ENCODE data around the gene PHKG1. TPM values are rescaled to one million over a fixed set of nuclear protein-coding genes. Genes with fewer than 3 reads are reported as not detected.
A peak's percentile ranks its signal among the peaks of the same experiment; 100 is the strongest.
"Not testable (repeated sequence)": the region's sequence is repeated elsewhere in the genome, so short reads cannot be mapped to it uniquely, and the experiment has no call there.

The PHKG1 gene
- total and polyA plus RNA-seq, 10 of the 15 experiments (the other 5 are each of a cell fraction or from before 2014, with no cell fraction given): 0.08 to 1.6 (median 0.44) TPM

DNA sequence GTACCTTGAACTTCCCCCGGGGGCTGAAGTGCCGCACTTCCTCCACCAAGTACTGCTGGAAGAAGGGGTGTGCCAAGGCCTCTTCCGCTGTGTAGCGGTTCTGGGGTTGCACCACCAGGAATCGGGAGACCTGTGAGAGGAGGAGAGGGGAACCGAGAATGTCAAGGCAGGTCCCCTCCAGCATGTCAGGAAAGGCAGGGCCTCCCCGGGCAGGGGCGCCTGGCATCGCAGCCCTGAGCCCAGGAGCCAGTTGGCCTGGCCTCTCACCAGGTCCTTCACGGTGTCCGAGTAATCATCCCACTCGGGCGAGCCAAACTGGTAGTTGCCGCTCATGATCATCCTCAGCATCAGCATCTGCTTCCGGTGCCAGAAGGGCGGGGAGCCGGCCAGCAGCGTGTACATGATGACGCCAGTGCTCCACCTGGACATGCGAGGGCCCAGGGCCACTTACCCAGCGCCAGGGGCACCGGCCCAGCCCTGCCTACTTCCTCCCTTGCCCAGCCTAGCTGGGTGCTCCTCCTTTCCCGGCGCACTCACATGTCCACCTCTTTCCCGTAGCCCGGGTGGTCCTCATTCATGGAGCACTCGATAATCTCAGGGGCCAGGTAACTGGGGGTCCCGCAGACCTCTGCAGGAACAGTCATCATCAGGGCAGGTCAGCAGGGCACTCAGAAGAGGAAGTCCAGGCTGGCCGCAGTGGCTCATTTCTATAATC, 11.0 kb downstream of the PHKG1 start:
- Histone ChIP-seq H3K79me2 (ENCODE audit: control insufficient read depth, insufficient read depth, low read length) (no peaks in the 10 kb centered on the region), H3K4me1 (ENCODE audit: control insufficient read depth, insufficient read depth, low read length) (no peaks in the 10 kb centered on the region), H3K9ac (ENCODE audit: control insufficient read depth, insufficient read depth, low read length) (no peak overlapping the region), H3K4me2 (ENCODE audit: control insufficient read depth, insufficient read depth) (no peak overlapping the region), H3K36me3 (ENCODE audit: control insufficient read depth in 2 of 2, insufficient read depth in 2 of 2, low read length in 1 of 2) (peaks cover under 1 to 1% of the 10 kb centered on the region in 2 experiments; a peak in 3 of 4 replicates), H4K20me1 (ENCODE audit: control insufficient read depth, insufficient read depth) (no peaks in the 10 kb centered on the region), H3K27ac (ENCODE audit: control insufficient read depth, insufficient read depth) (no peak overlapping the region), H3K27me3 (replicated peaks in 1 of 2; ENCODE audit: control insufficient read depth in 2 of 2, insufficient read depth in 2 of 2, low read length in 1 of 2) (no peaks in the 10 kb centered on the region), H2AFZ (ENCODE audit: control insufficient read depth, low read depth, low read length) (no peak overlapping the region), H3K9me3 (replicated peaks; ENCODE audit: control insufficient read depth, insufficient read depth, low read length) (no peaks in the 10 kb centered on the region), H3K4me3 (no peak overlapping the region)
- ATAC-seq (no peak), DNase-seq (ENCODE audit: low read depth, low spot score) (no peak), FAIRE-seq (no peak)
- ChIA-PET SMC1A (ENCODE audit: uncharacterized antibody, unreplicated experiment) (no interaction called here), CTCF (no interaction called here), POLR2A (no interaction called here), RAD21 (ENCODE audit: unreplicated experiment) (no interaction called here)
- 95% methylated on average over 29 of the region's 29 CpGs for WGBS (ENCODE audit: insufficient coverage, insufficient replicate concordance, low lambda C conversion rate, missing lambda C conversion rate)
- BruUV-seq (replicated peaks): no TSS peak
- intact Hi-C loops (cut with micrococcal nuclease; ENCODE audit: unreplicated experiment): no loop called here
- in situ Hi-C loops (cut with MboI): no loop called here
- no peak for TF ChIP-seq RAD51 (IDR thresholded peaks at IDR 0.05)
- TF ChIP-seq SREBF1 (IDR thresholded peaks at IDR 0.05; ENCODE audit: low read length): no peak
- no peak for TF ChIP-seq HDAC6 (IDR thresholded peaks at IDR 0.05; ENCODE audit: unreplicated experiment)
- TF ChIP-seq ZNF274 (IDR thresholded peaks at IDR 0.05; ENCODE audit: insufficient read depth, insufficient read length): no peak
- no peak for TF ChIP-seq HDGF (IDR thresholded peaks at IDR 0.05)
- 0 out of 2 replicates have a peak, but pooled peaks have one; percentile 28 for TF ChIP-seq POLR2A (IDR thresholded peaks at IDR 0.05; ENCODE audit: low read depth, low read length)

GRCh38 chr7:56080726-56081435, 11.9 kb downstream of the PHKG1 start:
- RAD21 ChIA-PET (ENCODE audit: unreplicated experiment); FAIRE-seq; intact Hi-C loops (cut with micrococcal nuclease; ENCODE audit: unreplicated experiment); H3K9ac ChIP-seq (ENCODE audit: control insufficient read depth, insufficient read depth, low read length); POLR2A ChIA-PET; BruUV-seq (replicated peaks); H3K4me3 ChIP-seq; ATAC-seq; in situ Hi-C loops (cut with MboI); H3K27ac ChIP-seq (ENCODE audit: control insufficient read depth, insufficient read depth); CTCF ChIA-PET; SMC1A ChIA-PET (ENCODE audit: uncharacterized antibody, unreplicated experiment); H3K79me2 ChIP-seq (ENCODE audit: control insufficient read depth, insufficient read depth, low read length); H2AFZ ChIP-seq (ENCODE audit: control insufficient read depth, low read depth, low read length); H3K27me3 ChIP-seq (replicated peaks in 1 of 2; ENCODE audit: control insufficient read depth in 2 of 2, insufficient read depth in 2 of 2, low read length in 1 of 2); H4K20me1 ChIP-seq (ENCODE audit: control insufficient read depth, insufficient read depth); H3K4me2 ChIP-seq (ENCODE audit: control insufficient read depth, insufficient read depth); H3K9me3 ChIP-seq (replicated peaks; ENCODE audit: control insufficient read depth, insufficient read depth, low read length); H3K36me3 ChIP-seq (ENCODE audit: control insufficient read depth in 2 of 2, insufficient read depth in 2 of 2, low read length in 1 of 2); H3K4me1 ChIP-seq (ENCODE audit: control insufficient read depth, insufficient read depth, low read length); DNase-seq (ENCODE audit: low read depth, low spot score): not testable (repeated sequence)
- 93% methylated on average over 19 of the region's 28 CpGs for WGBS (ENCODE audit: insufficient coverage, insufficient replicate concordance, low lambda C conversion rate, missing lambda C conversion rate)
